ENCODE measurements around the gene F2R.
"Not testable (repeated sequence)": the region's sequence is repeated elsewhere in the genome, so short reads cannot be mapped to it uniquely, and the experiment has no call there.

F2R gene

DNA sequence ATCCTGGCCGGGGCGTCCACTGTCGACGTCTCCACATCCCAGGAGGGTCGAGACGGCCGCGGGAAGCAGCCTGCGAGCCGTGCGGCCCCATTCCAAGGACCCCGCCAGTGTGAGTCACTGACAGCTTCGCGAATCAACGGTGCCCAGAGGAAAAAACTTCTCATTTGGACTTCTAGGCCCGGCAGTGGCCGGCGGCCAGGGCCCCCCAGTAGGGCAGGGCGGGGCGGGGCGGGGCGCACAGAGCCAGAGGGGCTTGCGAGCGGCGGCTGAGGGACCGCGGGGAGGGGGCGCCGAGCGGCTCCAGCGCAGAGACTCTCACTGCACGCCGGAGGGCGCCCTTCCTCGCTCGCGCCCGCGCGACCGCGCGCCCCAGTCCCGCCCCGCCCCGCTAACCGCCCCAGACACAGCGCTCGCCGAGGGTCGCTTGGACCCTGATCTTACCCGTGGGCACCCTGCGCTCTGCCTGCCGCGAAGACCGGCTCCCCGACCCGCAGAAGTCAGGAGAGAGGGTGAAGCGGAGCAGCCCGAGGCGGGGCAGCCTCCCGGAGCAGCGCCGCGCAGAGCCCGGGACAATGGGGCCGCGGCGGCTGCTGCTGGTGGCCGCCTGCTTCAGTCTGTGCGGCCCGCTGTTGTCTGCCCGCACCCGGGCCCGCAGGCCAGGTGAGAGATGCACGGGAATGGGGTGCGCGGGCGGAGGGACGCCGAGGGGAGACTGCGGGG lies at the start of gene F2R:
Gene F2R (plus strand): TSS at position 391 of the 720 bp plus-strand sequence. CDS start 182 bp downstream, at position 573.
- peak; percentile 43 for DNase-seq (ENCODE audit: low read depth)

DNA sequence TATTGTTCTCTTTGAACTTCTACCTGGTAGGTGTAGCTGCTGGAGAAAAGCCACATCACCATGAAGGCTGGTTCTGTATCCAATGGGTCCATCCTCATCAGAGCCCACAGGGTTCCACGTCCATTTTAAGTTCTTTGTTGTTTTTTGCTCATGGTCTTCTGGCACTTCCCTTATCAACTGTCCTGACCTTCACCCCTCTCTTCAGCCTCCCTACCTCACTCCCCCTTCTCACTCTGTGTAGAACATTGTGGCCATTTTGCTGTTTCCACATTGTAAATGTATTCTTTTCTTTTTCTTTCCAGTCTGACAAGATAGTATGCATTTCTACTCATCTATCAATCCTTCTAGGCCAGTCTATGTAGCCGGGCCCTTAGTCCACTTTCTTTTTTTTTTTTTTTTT lies 48.4 kb upstream of the F2R start:
- DNase-seq (ENCODE audit: low read depth): no peak

DNA sequence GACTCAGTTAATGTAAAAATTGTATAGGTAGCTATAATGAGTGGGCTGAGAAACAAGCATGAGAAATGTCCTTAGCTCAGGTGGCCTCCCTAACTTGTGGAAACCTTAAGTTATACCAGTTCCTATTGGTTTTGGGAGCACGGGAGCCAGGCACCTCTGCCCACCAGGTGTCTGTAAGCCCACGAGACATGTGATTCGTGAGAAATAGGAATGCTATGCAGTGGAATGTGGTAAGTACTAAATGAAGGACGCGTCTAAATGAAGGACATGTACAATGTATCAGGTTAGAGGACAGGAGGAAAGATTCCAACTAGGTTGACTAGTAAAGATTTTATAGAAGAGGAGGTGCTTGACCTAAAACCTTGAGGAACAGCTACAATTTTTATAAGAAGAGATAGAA lies 46.7 kb upstream of the F2R start:
- no peak for DNase-seq (ENCODE audit: low read depth)

DNA sequence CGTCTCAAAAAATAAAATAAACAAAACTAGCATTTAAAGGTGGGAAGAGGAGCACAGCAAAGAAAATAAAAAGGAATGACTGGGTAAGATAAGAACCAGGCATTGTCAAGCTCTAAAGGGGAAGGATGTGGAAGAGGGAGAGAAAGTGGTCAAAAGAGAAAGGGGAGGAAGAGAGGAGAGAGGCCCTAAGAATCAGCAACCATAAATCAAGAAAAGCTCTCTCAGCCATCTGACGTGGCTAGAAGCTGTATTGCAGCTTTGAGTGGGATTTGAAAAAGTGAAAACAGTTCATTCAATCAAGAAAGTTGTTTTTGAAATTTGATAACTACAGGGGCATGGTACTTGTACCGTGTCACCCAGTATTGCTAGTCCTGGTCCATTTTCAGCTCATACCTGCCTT lies 45.4 kb upstream of the F2R start:
- DNase-seq (ENCODE audit: low read depth): no peak

DNA sequence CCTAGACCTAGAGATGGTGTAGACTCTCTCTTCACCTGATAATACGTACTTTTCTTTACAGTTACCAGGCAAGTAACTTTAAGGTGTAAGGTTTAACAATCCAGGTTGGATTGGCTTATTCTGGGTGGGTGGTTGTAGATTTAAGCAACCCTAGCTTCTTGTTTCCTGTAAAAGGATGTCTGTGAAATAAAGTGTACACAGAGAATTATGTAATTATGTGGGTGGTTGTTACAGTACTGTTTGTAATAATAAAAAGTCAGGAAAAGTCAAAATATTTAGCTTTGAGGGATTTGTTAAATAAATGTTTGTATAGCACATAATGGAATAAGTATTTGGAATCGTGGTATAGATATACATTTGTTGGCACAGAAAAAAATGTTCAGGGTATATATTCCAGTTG lies 43.7 kb upstream of the F2R start:
- no peak for DNase-seq (ENCODE audit: low read depth)

DNA sequence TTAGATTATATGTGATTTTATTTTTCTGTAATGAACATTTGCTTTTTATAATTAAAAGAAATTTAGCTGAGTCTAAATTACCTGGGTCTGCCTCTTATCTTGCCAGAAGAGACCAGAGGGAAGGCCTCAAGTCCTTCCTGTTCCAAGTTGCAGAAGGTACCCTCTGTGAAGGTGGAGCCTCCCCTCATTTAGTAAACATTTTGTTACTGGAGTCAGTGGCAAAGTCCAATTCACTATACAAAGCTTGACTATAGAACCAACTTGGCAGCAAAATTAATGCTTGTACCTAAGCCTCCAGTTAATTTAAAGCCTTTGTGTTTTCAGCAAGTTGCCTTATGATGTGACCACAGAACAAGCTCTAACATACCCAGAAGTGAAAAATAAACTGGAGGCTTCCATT lies 42.8 kb upstream of the F2R start:
- DNase-seq (ENCODE audit: low read depth): no peak

DNA sequence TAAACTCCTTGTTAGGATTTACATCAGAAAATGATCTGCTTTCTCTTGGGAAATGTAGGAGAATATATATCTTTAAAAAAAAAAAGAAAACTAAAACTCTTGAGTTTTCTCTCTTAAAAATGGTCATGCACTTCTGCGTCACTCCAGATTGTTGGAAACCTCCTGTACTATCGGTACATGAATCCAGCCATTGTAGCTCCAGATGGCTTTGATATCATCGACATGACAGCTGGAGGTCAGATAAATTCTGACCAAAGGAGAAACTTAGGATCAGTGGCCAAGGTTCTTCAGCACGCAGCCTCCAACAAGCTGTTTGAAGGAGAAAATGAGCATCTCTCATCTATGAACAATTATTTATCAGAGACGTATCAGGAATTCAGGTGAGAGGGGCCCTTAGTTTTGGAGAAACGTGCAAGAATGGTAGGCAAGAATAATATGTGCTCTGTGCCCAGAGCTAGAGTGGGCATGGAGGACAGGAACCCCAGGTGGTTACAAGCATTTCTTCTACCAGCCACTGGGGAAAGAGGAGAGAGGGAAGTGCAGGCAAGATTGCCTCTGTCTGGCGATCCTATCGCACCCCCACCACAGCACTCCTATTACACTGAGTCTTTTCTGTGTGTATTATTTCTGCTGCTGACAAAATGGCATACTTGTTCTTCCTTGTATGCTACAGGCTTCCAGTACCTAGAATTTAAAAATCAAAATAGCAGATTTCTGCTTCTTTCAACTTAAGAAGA lies 41.4 kb upstream of the F2R start:
- no peak for DNase-seq (ENCODE audit: low read depth)

DNA sequence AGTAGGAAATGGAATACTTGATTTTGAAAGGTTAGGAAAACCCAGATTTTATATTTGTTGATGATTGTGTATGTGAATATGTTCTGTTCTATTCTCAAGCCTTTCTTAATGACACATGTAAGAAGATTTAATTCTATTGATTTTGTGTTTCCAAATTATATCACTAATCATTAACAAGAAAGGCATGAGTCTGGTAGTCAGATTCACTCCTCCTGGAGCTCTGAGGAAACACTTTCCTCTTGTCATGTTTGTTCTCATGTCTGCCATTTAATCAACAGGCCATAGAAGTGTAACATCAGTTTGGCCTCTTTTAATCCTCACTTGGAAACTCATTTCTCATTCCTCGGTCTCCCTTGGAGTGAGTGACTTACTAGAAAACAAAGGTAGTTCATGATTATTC lies 40.6 kb upstream of the F2R start:
- no peak for DNase-seq (ENCODE audit: low read depth)

DNA sequence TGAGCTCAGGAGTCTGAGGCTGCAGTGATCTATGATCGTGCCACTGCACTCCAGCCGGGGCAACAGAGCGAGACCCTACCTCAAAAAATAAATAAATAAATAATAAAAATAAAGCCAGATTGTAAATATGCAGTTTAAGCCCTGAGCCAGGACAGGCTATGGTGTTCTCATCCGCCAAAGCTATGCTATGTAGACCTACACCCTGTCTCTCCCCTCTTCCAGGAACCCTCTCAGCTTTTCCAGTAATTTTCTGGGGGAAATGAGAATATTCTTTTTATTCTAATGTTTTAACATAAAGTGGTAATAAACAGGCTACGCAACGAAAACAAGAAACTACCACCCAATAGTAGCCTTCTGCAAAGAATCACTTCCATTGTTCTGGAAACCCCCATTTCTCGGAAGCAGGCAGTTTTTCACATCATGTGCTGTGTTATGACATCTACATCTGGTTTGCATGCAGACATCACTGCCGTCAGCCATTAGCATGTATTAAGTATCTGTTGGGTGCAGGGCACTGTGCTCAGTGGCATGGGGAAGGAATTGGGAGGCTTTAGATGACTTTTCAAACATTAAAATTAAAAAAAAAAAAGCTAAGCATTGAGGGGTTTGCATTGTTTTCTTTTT lies 38.0 kb upstream of the F2R start:
- no peak for DNase-seq (ENCODE audit: low read depth)

DNA sequence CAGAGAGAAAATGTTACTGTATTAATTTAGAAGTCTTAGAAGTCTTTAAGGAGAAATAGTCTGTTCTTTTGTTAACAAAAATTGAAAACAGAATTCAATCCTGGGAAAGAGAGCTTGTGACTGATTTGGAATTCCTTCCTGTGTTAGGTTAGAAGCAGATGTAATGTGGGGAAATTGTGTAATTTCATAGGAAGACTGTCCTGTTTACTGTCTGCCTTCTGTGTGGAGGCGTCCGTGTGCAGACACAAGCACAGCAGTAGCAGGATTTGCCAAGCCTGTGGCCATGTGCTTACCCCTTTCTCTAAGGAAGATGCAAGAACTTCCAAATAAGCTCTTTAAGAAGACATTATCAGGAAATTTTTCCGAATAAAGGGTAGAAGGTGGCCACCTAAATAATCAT lies 36.7 kb upstream of the F2R start:
- DNase-seq (ENCODE audit: low read depth): no peak

DNA sequence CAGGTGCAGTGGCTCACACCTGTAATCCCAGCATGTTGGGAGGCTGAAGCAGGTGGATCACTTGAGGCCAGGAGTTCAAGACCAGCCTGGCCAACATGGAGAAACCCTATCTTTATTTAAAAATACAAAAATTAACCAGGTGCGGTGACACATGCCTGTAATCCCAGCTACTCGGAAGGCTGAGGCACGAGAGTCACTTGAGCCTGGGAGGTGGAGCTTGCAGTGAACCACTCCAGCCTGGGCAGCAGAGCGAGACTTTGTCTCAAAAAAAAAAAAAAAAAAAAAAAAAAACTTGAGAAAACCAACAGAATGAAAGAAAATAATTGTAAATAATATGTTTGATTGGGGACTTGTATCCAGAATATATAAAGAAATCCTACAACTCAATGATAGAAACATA lies 35.1 kb upstream of the F2R start:
- DNase-seq (ENCODE audit: low read depth): not testable (repeated sequence)

DNA sequence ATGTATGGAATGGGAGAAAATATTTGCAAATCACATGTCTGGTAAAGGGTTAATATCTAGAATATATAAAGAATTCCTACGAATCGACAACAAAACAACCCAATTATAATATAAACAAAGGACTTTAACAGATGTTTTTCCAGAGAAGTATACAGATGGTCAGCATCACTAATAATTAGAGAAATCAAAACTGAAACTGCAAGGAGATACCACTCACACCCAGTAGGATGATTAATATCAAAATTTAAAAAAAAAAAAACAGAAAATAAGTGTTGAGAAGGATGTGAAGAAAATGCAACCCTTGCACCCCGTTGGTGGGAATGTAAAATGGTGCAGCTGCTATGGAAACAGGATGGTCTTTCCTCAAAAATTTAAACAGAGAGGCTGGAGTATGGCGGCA lies 34.6 kb upstream of the F2R start:
- DNase-seq (ENCODE audit: low read depth): no peak

DNA sequence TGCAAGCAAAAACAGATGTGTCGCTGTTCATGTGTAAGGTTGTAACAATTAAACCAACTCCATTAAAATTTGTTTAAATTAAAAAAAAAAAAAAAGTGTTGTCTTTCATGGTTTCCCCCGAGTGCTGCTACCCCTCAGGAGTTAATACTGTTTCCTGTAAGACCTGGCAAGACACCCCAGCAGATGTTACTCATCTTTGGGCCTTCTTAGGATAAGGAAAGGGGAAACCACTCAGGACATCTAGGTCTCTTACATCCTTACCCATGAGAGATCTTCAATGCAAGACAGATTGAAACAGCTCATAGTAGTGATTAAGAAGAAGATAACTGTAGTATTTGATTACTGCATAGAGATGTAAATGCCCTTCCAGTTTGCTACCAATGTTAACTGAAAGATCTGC lies 33.5 kb upstream of the F2R start:
- DNase-seq (ENCODE audit: low read depth): no peak

DNA sequence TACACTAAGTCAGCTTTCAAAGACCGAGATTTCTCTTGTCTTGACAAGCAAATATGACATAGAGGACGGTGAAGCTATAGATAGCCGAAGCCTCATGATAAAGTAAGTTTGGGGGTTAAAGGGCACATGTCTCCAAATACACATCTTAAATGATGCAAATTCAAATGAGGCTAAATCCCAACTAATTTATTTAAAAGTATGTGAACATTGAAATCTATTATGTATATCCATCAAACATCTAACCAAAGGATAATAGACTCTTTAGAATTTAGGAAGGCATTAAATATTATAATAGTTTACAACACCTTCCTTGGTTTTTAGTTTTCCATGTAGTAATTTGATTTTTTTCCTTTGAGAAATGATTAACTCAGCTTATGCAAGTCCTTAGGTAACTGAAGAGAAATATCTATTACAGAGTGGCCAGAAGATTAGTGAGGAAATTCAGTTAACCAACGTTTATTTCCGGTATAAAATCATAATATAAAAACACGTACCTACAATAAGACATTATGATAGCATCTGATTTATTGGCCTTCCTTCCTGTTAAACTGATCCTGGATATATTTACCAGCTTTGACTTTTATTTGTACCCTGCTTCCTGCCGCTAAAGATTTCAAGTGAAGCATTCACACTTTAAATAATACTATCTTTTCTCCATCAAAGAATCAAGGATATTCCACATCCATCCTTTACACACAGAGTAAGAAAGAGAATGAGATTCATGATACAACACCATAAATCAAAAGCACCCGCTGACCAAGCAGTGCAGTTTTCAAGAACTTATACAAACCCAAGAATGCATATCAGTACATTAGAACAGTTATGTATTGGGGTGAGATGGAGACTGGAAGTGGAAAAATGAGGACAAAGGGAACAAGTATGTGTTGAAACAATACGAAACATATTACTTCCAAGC lies 31.9 kb upstream of the F2R start:
- DNase-seq (ENCODE audit: low read depth): no peak

DNA sequence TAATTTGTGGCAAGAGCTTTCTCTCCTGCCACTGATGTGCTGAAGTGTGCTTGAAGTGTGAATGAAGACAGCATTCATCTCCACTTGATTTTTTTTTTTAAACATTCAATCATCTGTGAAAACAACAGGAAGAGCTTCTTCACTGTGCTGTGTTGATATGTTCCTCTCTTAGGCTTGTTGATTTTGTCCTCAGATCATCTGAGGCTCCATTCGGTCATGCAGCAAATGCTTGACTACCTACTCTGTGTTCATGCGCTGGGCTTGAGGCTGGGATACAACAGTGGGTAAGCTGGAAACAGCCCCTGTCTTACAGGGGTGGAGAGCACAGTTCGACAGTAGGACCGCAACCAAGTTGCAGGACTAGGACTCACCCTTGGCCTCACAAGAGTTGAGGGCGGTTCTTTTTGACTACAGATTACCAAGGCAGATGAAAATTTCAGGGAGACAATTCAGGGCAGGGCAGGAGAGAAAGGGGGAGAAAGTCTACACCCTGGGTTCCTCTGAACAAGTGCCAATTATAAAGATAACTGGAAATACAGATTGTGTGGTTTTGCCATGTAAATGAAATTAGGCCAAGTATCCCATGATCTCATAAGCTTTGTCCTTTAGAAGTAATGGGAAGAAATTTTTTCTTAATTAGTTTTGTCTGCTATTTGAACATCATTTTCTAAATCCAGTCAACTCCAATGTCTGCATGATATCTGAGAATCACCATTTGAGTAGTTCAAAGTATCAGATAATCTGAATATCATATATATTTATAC lies 31.0 kb upstream of the F2R start:
- no peak for DNase-seq (ENCODE audit: low read depth)

DNA sequence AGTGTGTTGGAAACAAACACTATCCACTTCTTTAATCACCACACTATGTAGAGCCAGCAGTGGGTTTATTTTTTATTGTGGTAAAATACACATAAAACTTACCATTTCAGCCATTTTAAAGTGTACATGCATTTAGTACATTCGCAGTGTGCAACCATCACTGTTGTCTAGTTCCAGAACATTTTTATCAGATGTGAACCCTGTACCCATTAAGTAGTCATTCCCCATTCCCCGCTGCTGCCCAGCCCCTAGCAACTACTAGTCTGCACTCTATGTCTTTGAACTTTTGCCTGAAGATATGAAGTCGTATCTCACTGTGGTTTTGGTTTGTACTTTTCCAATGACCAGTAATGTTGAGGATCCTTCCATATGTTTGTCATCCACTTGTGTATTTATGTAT lies 30.2 kb upstream of the F2R start:
- no peak for DNase-seq (ENCODE audit: low read depth)

DNA sequence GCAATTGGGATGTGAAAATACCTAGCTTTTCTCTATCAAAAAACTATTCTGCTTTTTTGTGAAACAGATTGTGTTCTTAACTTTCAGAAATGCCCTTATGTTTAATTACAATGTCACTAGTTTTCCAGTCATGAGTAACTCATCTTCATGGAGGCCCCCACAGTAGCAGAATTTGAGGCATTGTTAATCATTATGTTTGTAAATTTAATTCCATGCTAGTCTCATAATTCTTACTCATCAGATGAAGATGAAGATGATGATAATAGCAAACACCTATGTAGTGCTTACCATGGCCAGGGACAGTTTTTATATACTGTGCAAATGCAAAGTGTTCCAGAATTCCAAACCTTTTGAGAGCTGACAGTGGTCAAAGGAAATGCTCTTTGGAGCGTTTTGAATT lies 27.7 kb upstream of the F2R start:
- no peak for DNase-seq (ENCODE audit: low read depth)

DNA sequence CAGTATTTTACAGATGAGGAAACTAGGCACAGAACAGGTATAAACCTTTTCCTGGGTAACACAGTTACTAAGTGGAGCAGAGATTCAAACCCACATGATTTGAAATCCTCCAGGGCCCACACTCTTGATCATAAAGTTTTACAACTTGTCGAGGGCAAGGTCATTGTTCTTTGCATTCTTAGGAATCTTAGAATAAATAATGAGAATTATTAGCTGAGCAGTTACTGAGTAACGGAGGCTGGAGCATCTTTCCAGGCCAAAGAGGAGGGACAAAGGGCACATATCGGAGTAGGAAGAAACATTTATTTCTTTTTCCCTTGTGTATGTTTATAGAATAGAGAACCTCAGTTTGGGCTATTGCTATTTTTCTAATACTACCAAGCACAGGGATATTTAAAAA lies 27.1 kb upstream of the F2R start:
- no peak for DNase-seq (ENCODE audit: low read depth)

DNA sequence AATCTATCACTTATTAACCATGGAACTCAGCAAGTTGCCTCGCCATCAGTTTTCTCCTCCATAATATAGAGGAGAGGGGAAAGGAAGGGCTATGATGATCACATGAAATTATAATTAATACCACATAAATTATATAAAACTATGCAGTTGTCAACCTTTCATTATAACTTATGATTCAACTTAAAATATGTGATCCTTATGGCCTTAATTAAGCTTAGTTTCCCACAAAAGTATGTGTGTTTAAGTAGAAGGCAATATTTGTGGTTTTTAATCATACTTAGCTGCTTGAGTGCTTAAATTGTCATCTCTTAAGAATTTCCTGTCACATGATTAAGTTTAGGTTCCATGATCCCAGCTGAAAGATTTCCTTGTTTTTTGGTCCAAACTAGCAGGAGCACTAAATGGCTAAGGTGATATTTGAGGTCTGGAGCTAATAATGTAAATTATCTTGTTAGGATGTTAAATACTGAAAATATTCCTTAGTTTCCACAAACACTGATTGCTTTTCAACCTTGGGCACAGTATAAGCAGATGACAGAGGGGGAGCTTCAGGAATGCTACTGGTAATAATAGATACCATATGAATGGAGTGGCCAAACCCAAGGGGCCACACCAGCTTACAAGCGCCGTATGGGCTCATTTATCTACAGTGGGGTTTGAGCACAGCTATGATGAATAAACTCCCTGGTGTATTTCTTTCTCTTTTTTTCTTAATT lies 26.4 kb upstream of the F2R start:
- no peak for DNase-seq (ENCODE audit: low read depth)

DNA sequence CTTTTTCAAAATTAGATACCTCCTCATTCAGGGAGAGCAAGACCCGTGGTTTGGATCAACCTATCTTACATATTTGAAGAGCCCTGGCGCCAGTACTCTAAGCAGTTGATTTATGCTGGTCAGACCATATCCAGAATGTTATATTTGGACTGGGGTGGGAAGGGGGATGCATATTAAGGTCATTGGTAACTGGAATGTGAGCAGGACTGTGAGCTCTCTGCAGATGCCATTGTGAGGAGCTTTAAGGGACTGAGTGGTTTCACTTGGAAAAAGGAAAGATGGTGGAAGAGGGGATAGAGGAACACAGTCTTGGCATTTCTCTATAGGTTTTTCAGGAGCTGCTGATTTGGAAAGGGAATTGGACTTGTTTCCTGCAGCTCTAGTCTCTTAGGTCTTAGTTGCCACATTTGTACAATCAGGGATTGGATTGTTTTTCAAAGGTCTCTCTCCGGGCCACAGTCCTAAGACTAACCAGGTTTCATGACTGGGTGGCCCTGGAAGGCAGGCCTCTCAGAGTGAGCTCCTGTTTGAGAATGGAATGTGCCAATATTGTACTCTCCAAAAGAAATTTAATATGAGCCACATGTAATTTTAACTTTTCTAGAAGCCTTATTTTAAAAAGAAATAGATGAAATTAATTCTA lies 25.8 kb upstream of the F2R start:
- DNase-seq (ENCODE audit: low read depth): no peak

Measured in activated T-cell treated with anti-CD3 and anti-CD28 coated beads for 48 hours (primary cell).